Ramos (cell line): ENCODE results near the gene SURF2.
"Not testable (repeated sequence)": the region's sequence is repeated elsewhere in the genome, so short reads cannot be mapped to it uniquely, and the experiment has no call there.

Experiments
- in situ Hi-C: fragments of 300-500 bp; cut with MboI; formaldehyde crosslinking; loops from one replicate; pipeline ENCODE4 v1.14.3; 2022; ENCODE audit warnings: low sequenced_read_pairs; ENCODE audit not compliant: unreplicated experiment

SURF2 gene

GRCh38 chr9:133334888-133335287, 21.5 kb upstream of the SURF2 start:
- in situ Hi-C loops: not testable (repeated sequence)

- in situ Hi-C loops: no loop called here
These were observed 20.2 kb upstream of the SURF2 start, which contains the start of gene SURF6 for GRCh38 chr9:133335924-133336811. Gene SURF6, minus strand, starts transcription at chr9:133336188. Its CDS starts 56 bp downstream, at chr9:133336132.

- in situ Hi-C loops: no loop called here
These were observed 16.7 kb upstream of the SURF2 start for GRCh38 chr9:133339641-133340040.

GRCh38 chr9:133340256-133340655, 16.1 kb upstream of the SURF2 start:
- in situ Hi-C loops: no loop called here

- in situ Hi-C loops: no loop called here
These were observed 15.4 kb upstream of the SURF2 start for GRCh38 chr9:133340916-133341315.

- in situ Hi-C loops: no loop called here
These were observed 14.8 kb upstream of the SURF2 start for GRCh38 chr9:133341369-133342068.

GRCh38 chr9:133342069-133342406, 14.3 kb upstream of the SURF2 start:
- in situ Hi-C loops: no loop called here

- in situ Hi-C loops: no loop called here
These were observed 13.8 kb upstream of the SURF2 start for GRCh38 chr9:133342570-133342969.

GRCh38 chr9:133344071-133344470, 12.3 kb upstream of the SURF2 start:
- in situ Hi-C loops: no loop called here

- in situ Hi-C loops: no loop called here
These were observed 11.4 kb upstream of the SURF2 start for GRCh38 chr9:133344979-133345378.

GRCh38 chr9:133345596-133345995, 10.8 kb upstream of the SURF2 start:
- in situ Hi-C loops: no loop called here

GRCh38 chr9:133346021-133346785, 10.1 kb upstream of the SURF2 start:
- in situ Hi-C loops: no loop called here

- in situ Hi-C loops: no loop called here
These were observed 8.8 kb upstream of the SURF2 start for GRCh38 chr9:133347515-133347984.

GRCh38 chr9:133347985-133348717, 8.2 kb upstream of the SURF2 start, which contains the start of the genes MED22 and RPL7A:
Gene MED22, minus strand, starts transcription at chr9:133348131. Its CDS starts 1,469 bp downstream, at chr9:133346662.
Gene RPL7A, plus strand, starts transcription at chr9:133348218. Its CDS starts 26 bp downstream, at chr9:133348244.
- in situ Hi-C loops: no loop called here

GRCh38 chr9:133348718-133349573, 7.4 kb upstream of the SURF2 start:
- in situ Hi-C loops: no loop called here

- in situ Hi-C loops: no loop called here
These were observed 6.3 kb upstream of the SURF2 start for GRCh38 chr9:133349965-133350616.

- in situ Hi-C loops: no loop called here
These were observed 4.8 kb upstream of the SURF2 start for GRCh38 chr9:133351526-133351907.

- in situ Hi-C loops: no loop called here
These were observed 4.3 kb upstream of the SURF2 start for GRCh38 chr9:133351908-133352634.
